ENCODE data around the gene NPAS3. TPM values are rescaled to one million over a fixed set of nuclear protein-coding genes. Genes with fewer than 3 reads are reported as not detected.

NPAS3 gene
- total RNA-seq, 2 experiments from 2014 or later, result not detected

- POLR2A ChIA-PET, result no interaction called here
- no peak for TF ChIP-seq CTCF (IDR thresholded peaks at IDR 0.05)
- no peaks in the 10 kb centered on the region for H3K36me3 Mint-ChIP-seq (ENCODE audit: low read depth)
- H3K4me1 Mint-ChIP-seq (ENCODE audit: low read depth), result no peaks in the 10 kb centered on the region
- DNase-seq (no peak), ATAC-seq (no peak)
- intact Hi-C loops (cut with micrococcal nuclease), result no loop called here
- H3K27me3 Mint-ChIP-seq, result no peaks in the 10 kb centered on the region
- H3K27ac Mint-ChIP-seq, result no peak overlapping the region
- CTCF ChIA-PET, result no interaction called here
- no peak overlapping the region for H3K4me3 Mint-ChIP-seq
- H3K9me3 Mint-ChIP-seq, result no peaks in the 10 kb centered on the region
These were observed 369.1 kb downstream of the NPAS3 start for GRCh38 chr14:33307691-33308251.

- no peak for ATAC-seq
- no peak for TF ChIP-seq CTCF (IDR thresholded peaks at IDR 0.05)
- Mint-ChIP-seq H3K9me3 (no peaks in the 10 kb centered on the region), H3K27ac (no peak overlapping the region), H3K4me3 (no peak overlapping the region), H3K27me3 (no peaks in the 10 kb centered on the region), H3K4me1 (ENCODE audit: low read depth) (no peaks in the 10 kb centered on the region), H3K36me3 (ENCODE audit: low read depth) (no peaks in the 10 kb centered on the region)
- intact Hi-C loops (cut with micrococcal nuclease), result no loop called here
- no peak for DNase-seq
- CTCF ChIA-PET, result interaction anchor here (0.9 kb wide), 1 partner anchor 484 kb away, joined by 3 read pairs; no protein-coding TSS in a partner anchor
- POLR2A ChIA-PET, result no interaction called here
These were observed 370.4 kb downstream of the NPAS3 start for GRCh38 chr14:33309106-33309505.

- ATAC-seq, result no peak
- no peak overlapping the region for H3K27ac Mint-ChIP-seq
- ChIA-PET CTCF (no interaction called here), POLR2A (no interaction called here)
- no peak overlapping the region for H3K4me3 Mint-ChIP-seq
- no peaks in the 10 kb centered on the region for H3K4me1 Mint-ChIP-seq (ENCODE audit: low read depth)
- H3K9me3 Mint-ChIP-seq, result no peaks in the 10 kb centered on the region
- no peaks in the 10 kb centered on the region for H3K36me3 Mint-ChIP-seq (ENCODE audit: low read depth)
- no peak for DNase-seq
- intact Hi-C loops (cut with micrococcal nuclease), result no loop called here
- no peaks in the 10 kb centered on the region for H3K27me3 Mint-ChIP-seq
- no peak for TF ChIP-seq CTCF (IDR thresholded peaks at IDR 0.05)
These were observed 376.5 kb downstream of the NPAS3 start for GRCh38 chr14:33315217-33315616.

GRCh38 chr14:33315721-33316120 is 377.0 kb downstream of the NPAS3 start:
- no peaks in the 10 kb centered on the region for H3K27me3 Mint-ChIP-seq
- no peak overlapping the region for H3K27ac Mint-ChIP-seq
- H3K4me1 Mint-ChIP-seq (ENCODE audit: low read depth), result no peaks in the 10 kb centered on the region
- H3K9me3 Mint-ChIP-seq, result no peaks in the 10 kb centered on the region
- ATAC-seq (no peak), DNase-seq (no peak)
- POLR2A ChIA-PET, result no interaction called here
- H3K36me3 Mint-ChIP-seq (ENCODE audit: low read depth), result no peaks in the 10 kb centered on the region
- no peak overlapping the region for H3K4me3 Mint-ChIP-seq
- CTCF ChIA-PET, result no interaction called here
- TF ChIP-seq CTCF (IDR thresholded peaks at IDR 0.05), result no peak
- intact Hi-C loops (cut with micrococcal nuclease), result no loop called here

DNA sequence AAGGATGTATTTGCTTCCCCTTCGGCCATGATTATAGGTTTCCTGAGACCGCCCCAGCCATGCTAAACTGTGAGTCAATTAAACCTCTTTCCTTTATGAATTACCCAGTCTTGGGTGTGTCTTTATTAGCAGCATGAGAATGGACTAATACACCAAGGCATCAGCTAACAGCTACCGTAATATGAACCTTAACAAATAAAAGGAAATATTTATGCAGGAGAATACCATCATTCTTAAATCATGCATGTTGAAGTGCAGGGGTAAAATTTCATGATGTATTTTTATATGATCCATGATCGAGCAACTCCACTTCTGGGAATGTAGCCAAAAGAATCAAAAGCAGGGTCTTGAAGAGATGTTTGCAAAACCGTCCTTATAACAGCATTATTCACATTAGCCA is 379.0 kb downstream of the NPAS3 start:
- H3K4me3 Mint-ChIP-seq, result no peak overlapping the region
- ATAC-seq, result no peak
- TF ChIP-seq CTCF (IDR thresholded peaks at IDR 0.05), result no peak
- POLR2A ChIA-PET, result no interaction called here
- no peaks in the 10 kb centered on the region for H3K9me3 Mint-ChIP-seq
- CTCF ChIA-PET, result no interaction called here
- H3K4me1 Mint-ChIP-seq (ENCODE audit: low read depth), result no peaks in the 10 kb centered on the region
- H3K27me3 Mint-ChIP-seq, result no peaks in the 10 kb centered on the region
- no peak for DNase-seq
- intact Hi-C loops (cut with micrococcal nuclease), result no loop called here
- no peaks in the 10 kb centered on the region for H3K36me3 Mint-ChIP-seq (ENCODE audit: low read depth)
- no peak overlapping the region for H3K27ac Mint-ChIP-seq

Data from activated CD8-positive, alpha-beta T cell treated with anti-CD3 and anti-CD28 coated beads for 36 hours (primary cell).